Mesodermal cell (in vitro differentiated cells): Measurements from ENCODE around the gene MTUS2.
"Not testable (repeated sequence)": the region's sequence is repeated elsewhere in the genome, so short reads cannot be mapped to it uniquely, and the experiment has no call there.

Experiments
- H3K27ac ChIP-seq: 2 replicates; pipeline ENCODE4 v1.7.0; 2013; ENCODE audit warnings: mild to moderate bottlenecking, low read depth, low read length, moderate library complexity; ENCODE audit not compliant: severe bottlenecking
- H3K36me3 ChIP-seq: 2 replicates; pipeline ENCODE4 v1.7.1; 2013; ENCODE audit warnings: mild to moderate bottlenecking, low read length, moderate library complexity; ENCODE audit not compliant: control insufficient read depth, insufficient read depth
- H3K4me1 ChIP-seq: one replicate; pipeline ENCODE4 v1.7.1; 2013; ENCODE audit warnings: mild to moderate bottlenecking, low read length; ENCODE audit not compliant: insufficient read depth, control insufficient read depth, poor library complexity, severe bottlenecking
- H3K4me3 ChIP-seq: 2 replicates; pipeline ENCODE4 v1.7.0; 2013; ENCODE audit warnings: low read length, control low read depth, mild to moderate bottlenecking; ENCODE audit not compliant: insufficient read depth, poor library complexity, severe bottlenecking; ENCODE audit errors: extremely low read depth
- H3K9me3 ChIP-seq: 2 replicates; pipeline ENCODE4 v1.7.1; 2013; ENCODE audit warnings: mild to moderate bottlenecking, low read length, moderate library complexity; ENCODE audit not compliant: control insufficient read depth
- WGBS, 2 experiments: methylation state at CpG; one replicate each; pipeline ENCODE4 v1.1.5; 2013; ENCODE audit warnings: missing lambda C conversion rate in 2 of 2; ENCODE audit not compliant: insufficient coverage in 2 of 2; 5-methylcytosine and 5-hydroxymethylcytosine counted together

MTUS2 gene

GRCh38 chr13:29210676-29211075, 390.5 kb downstream of the MTUS2 start:
- H3K4me3 ChIP-seq, result no peak overlapping the region
- no peak overlapping the region for H3K27ac ChIP-seq
- WGBS, 2 experiments, result 77 to 94% methylated on average over 3 to 4 of the region's 4 CpGs
- peaks cover 43% of the 10 kb centered on the region for H3K9me3 ChIP-seq
- no peaks in the 10 kb centered on the region for H3K36me3 ChIP-seq
- H3K4me1 ChIP-seq, result no peaks in the 10 kb centered on the region

- peaks cover 47% of the 10 kb centered on the region for H3K9me3 ChIP-seq
- H3K4me1 ChIP-seq, H3K27ac ChIP-seq, H3K36me3 ChIP-seq, H3K4me3 ChIP-seq: not testable (repeated sequence)
- WGBS, 2 experiments, result 74% methylated on average over 5 of the region's 5 CpGs
Measured at GRCh38 chr13:29211162-29211561, 391.0 kb downstream of the MTUS2 start.

GRCh38 chr13:29222458-29222857, 402.3 kb downstream of the MTUS2 start:
- no peak overlapping the region for H3K27ac ChIP-seq
- no peaks in the 10 kb centered on the region for H3K4me1 ChIP-seq
- no peaks in the 10 kb centered on the region for H3K36me3 ChIP-seq
- 49 to 65% methylated on average over 3 to 4 of the region's 5 CpGs for WGBS, 2 experiments
- H3K4me3 ChIP-seq, result no peak overlapping the region
- H3K9me3 ChIP-seq, result peaks cover 32% of the 10 kb centered on the region

DNA sequence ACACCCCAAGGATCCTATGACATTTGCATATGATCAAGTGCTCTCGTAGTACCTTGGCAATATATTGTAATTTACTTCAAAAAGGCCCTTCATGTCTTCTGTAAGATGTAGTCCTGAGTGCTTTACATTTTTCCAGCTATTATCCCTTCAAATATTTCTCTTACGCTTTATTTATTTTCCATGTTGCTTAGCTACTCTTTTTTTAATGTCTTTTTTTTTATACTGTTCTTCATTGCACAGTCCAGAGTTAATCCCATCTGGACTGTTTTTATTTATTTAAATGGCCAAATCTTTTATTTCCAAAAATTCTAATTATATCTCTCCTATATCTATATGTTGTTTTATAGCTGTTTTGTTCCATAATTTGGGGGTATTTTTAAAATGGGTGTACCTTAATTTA, 404.1 kb downstream of the MTUS2 start:
- Histone ChIP-seq H3K4me1 (no peaks in the 10 kb centered on the region), H3K4me3 (no peak overlapping the region), H3K9me3 (peaks cover 34% of the 10 kb centered on the region), H3K27ac (no peak overlapping the region), H3K36me3 (no peaks in the 10 kb centered on the region)
- WGBS, 2 experiments, result 77% methylated on average over 1 of the region's 2 CpGs; no CpG with 5 or more reads in 1 of the 2 experiments

DNA sequence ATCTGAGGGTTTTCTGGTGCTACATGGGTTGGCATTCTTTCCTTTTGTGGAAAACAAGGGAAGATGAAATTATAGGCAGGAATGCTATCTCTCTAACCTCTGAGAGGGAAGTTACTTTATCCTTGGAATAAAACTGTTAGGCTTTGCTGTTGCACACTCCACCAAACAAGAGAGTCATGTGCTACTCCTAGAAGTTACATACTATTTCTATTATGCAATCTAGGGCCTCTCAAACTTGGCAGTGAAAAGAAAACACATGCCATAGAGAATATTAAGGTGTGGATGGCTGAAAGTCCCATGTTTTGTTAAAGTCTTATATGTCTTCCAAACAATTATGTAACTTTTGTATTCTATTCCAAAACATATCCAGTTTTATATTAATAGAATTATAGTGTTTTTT, 407.4 kb downstream of the MTUS2 start:
- Histone ChIP-seq H3K4me1 (no peaks in the 10 kb centered on the region), H3K27ac (no peak overlapping the region), H3K36me3 (no peaks in the 10 kb centered on the region), H3K4me3 (no peak overlapping the region), H3K9me3 (peaks cover 21% of the 10 kb centered on the region)

DNA sequence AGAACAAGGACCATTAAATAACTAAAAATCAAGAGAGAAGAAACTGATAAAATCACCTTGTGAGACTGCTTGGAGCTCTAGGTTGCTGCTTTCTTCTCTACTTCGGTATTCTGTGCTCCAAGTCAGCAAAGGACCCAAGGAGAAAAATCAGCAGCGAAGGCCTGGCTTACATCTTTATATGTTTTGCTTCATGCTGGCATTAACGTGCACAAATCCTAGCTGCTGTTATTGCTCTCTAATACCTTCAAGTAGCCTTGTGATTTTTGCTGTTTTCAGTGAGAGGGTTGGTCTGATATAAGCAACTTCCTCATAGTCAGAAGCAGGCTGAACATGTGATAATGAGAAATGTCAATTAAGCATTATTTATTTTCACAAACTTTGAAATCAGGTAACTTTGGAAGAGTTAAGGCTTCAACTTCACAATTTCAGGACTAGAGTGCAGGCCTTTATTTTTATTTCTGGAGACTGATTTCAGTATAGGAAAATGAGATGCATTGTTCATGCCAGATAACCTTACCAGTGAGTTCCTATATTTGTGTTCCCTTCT, 410.2 kb downstream of the MTUS2 start:
- no peaks in the 10 kb centered on the region for H3K4me1 ChIP-seq
- H3K9me3 ChIP-seq, result peaks cover 13% of the 10 kb centered on the region
- H3K4me3 ChIP-seq, result no peak overlapping the region
- H3K27ac ChIP-seq, result no peak overlapping the region
- H3K36me3 ChIP-seq, result no peaks in the 10 kb centered on the region
- WGBS, 2 experiments, result 50 to 86% methylated on average over 1 to 3 of the region's 3 CpGs

DNA sequence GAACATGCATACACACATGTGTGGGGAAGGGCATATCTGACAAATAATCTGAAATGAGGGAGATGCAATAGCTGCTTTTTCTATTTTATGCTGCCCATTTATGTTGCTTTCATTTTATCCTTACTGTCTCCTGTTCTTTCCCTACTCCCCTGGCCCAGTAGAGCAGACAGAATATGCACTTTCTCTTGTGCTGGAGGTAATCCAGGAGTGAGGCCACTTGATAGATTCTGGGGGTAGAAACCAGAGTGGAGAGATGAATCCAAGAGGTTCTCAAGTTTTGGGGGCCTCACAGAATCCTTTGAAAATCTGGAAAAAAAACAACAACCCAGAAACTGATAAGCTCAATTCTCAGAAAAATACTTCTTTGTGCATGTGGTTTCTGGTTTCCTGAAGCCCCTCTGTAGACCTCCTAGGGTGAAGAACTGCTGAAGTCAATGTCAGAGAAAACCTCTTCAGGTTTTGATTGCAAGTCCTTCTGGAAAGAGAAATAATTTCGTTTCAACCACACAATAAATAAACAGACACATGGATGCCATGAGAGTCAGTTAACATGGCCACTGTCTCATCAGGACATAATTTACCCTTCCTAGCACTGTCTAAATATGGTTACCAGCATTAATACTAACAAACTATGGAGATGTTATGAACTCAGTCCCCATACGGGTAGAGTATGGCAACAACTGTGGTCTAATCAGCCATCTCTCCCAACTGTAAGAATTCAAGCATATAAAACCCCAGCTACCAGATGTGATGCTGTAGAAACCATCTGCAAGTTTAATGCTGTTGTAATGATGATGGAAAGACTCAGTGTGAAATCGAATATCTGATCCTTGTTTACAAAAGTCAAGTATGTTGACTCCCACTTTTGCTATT, 419.8 kb downstream of the MTUS2 start:
- H3K4me1 ChIP-seq, result no peaks in the 10 kb centered on the region
- no peak overlapping the region for H3K27ac ChIP-seq
- WGBS, 2 experiments, result 53 to 80% methylated on average over 1 to 2 of the region's 3 CpGs
- H3K36me3 ChIP-seq, result no peaks in the 10 kb centered on the region
- H3K9me3 ChIP-seq, result peaks cover 13% of the 10 kb centered on the region
- H3K4me3 ChIP-seq, result no peak overlapping the region

- H3K27ac ChIP-seq, result no peak overlapping the region
- H3K9me3 ChIP-seq, result peaks cover 13% of the 10 kb centered on the region
- H3K4me1 ChIP-seq, result no peaks in the 10 kb centered on the region
- H3K4me3 ChIP-seq, result no peak overlapping the region
- 76 to 79% methylated on average over 4 to 8 of the region's 9 CpGs for WGBS, 2 experiments
- no peaks in the 10 kb centered on the region for H3K36me3 ChIP-seq
Measured at GRCh38 chr13:29254626-29255370, 434.7 kb downstream of the MTUS2 start.

- Histone ChIP-seq H3K9me3 (peaks cover 16% of the 10 kb centered on the region), H3K27ac (no peak overlapping the region), H3K36me3 (no peaks in the 10 kb centered on the region), H3K4me3 (no peak overlapping the region), H3K4me1 (no peaks in the 10 kb centered on the region)
- 55 to 81% methylated on average over 1 to 2 of the region's 2 CpGs for WGBS, 2 experiments
Measured at GRCh38 chr13:29255567-29255966, 435.4 kb downstream of the MTUS2 start.

DNA sequence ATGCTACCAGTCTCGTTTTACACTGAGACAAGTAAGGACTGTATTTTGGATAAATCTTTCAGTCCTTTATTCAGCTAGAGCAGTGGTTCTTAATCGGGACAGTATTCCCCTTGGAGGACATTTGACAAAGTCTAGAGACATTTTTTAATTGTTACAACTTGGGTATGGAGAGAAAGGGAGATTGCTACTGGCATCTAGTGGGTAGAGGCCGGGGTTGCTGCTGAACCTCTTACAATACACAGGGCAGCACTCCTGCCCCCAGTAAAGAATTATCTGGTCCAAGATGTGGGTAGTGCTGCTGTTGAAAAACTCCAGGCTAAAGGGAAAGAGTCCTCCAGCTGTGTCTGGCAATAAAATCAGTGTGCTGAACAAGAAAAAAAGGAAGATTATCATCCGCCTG, 440.5 kb downstream of the MTUS2 start:
- H3K9me3 ChIP-seq, result peaks cover 24% of the 10 kb centered on the region
- H3K36me3 ChIP-seq, result no peaks in the 10 kb centered on the region
- no peak overlapping the region for H3K4me3 ChIP-seq
- H3K4me1 ChIP-seq, result no peaks in the 10 kb centered on the region
- H3K27ac ChIP-seq, result no peak overlapping the region
- 57 to 75% methylated on average over 2 to 3 of the region's 4 CpGs for WGBS, 2 experiments
